Hepatocyte (in vitro differentiated cells): Measurements from ENCODE around the gene DCST2. TPM values are rescaled to one million over a fixed set of nuclear protein-coding genes. Genes with fewer than 3 reads are reported as not detected.

Source experiments
- DNase-seq: peaks from one replicate; pipeline ENCODE4 v3.0.0-alpha.2; 2016; ENCODE audit warnings: low spot score
- H2AFZ ChIP-seq: fragments of 200-600 bp; sonication (generic); 2 replicates; pipeline ENCODE4 v1.6.0; 2016; ENCODE audit warnings: antibody characterized with exemption, mild to moderate bottlenecking
- H3K27ac ChIP-seq: fragments of 200-600 bp; sonication (generic); 2 replicates; pipeline ENCODE4 v1.5.1; 2016; ENCODE audit warnings: mild to moderate bottlenecking
- H3K27me3 ChIP-seq: fragments of 200-600 bp; sonication (generic); 2 replicates; pipeline ENCODE4 v1.6.1; 2016
- H3K36me3 ChIP-seq: fragments of 200-600 bp; sonication (generic); replicated peaks from 2 replicates; pipeline ENCODE4 v1.5.1; 2016; ENCODE audit warnings: low read depth; ENCODE audit not compliant: insufficient read depth
- H3K4me1 ChIP-seq: fragments of 200-600 bp; sonication (generic); 2 replicates; pipeline ENCODE4 v1.5.1; 2016; ENCODE audit warnings: mild to moderate bottlenecking, moderate library complexity; ENCODE audit not compliant: insufficient read depth
- H3K4me2 ChIP-seq: fragments of 200-600 bp; sonication (generic); 2 replicates; pipeline ENCODE4 v1.6.0; 2016
- H3K4me3 ChIP-seq: fragments of 200-600 bp; sonication (generic); 2 replicates; pipeline ENCODE4 v1.5.1; 2016; ENCODE audit warnings: mild to moderate bottlenecking
- H3K79me2 ChIP-seq: fragments of 200-600 bp; sonication (generic); 2 replicates; pipeline ENCODE4 v1.6.0; 2017; ENCODE audit warnings: mild to moderate bottlenecking
- H3K9me2 ChIP-seq: fragments of 200-600 bp; sonication (generic); replicated peaks from 2 replicates; pipeline ENCODE4 v1.6.0; 2017; ENCODE audit warnings: mild to moderate bottlenecking; ENCODE audit not compliant: insufficient read depth
- H3K9me3 ChIP-seq: fragments of 200-600 bp; sonication (generic); 2 replicates; pipeline ENCODE4 v1.5.1; 2016; ENCODE audit warnings: low read depth, mild to moderate bottlenecking
- H4K20me1 ChIP-seq: fragments of 200-600 bp; sonication (generic); 2 replicates; pipeline ENCODE4 v1.6.0; 2016; ENCODE audit warnings: mild to moderate bottlenecking; ENCODE audit not compliant: insufficient read depth, poor library complexity, severe bottlenecking
- EZH2 ChIP-seq: fragments of 200-600 bp; sonication (generic); IDR thresholded peaks from 2 replicates; pipeline ENCODE4 v1.6.1; 2016; ENCODE audit warnings: antibody characterized with exemption, mild to moderate bottlenecking, borderline replicate concordance
- EZH2phosphoT487 ChIP-seq: fragments of 200-600 bp; sonication (generic); IDR thresholded peaks from one replicate; pipeline ENCODE4 v1.6.1; 2018; ENCODE audit warnings: antibody characterized with exemption, mild to moderate bottlenecking, low read depth, moderate library complexity; ENCODE audit not compliant: unreplicated experiment, severe bottlenecking
- WGBS: methylation state at CpG from one replicate; pipeline ENCODE4 v1.1.6; 2016; ENCODE audit warnings: low lambda C conversion rate; ENCODE audit errors: missing lambda C conversion rate; 5-methylcytosine and 5-hydroxymethylcytosine counted together
- polyA plus RNA-seq: library from polyadenylated mRNA; unstranded; fragments of >200 nt; fragmentation: Nextera tagmentation; extraction: Ambion mirVana; gene quantifications from 2 replicates; pipeline ENCODE4 v1.2.1, GENCODE V29; 2016
- total RNA-seq: library from RNA; depleted of rRNA; stranded (reverse); fragments of >200 nt; gene quantifications from 2 replicates; pipeline ENCODE4 v1.2.3, GENCODE V29; 2014
- TF ChIP-seq, protein P1 (sequence below): fragments of 200-600 bp; sonication (generic); IDR thresholded peaks from 2 replicates; pipeline ENCODE4 v1.5.1; 2016; ENCODE audit warnings: antibody characterized with exemption, mild to moderate bottlenecking; ENCODE audit not compliant: poor library complexity

DCST2 gene
- total and polyA plus RNA-seq, 2 experiments from 2014 or later: 0.47 to 1.6 TPM

DNA sequence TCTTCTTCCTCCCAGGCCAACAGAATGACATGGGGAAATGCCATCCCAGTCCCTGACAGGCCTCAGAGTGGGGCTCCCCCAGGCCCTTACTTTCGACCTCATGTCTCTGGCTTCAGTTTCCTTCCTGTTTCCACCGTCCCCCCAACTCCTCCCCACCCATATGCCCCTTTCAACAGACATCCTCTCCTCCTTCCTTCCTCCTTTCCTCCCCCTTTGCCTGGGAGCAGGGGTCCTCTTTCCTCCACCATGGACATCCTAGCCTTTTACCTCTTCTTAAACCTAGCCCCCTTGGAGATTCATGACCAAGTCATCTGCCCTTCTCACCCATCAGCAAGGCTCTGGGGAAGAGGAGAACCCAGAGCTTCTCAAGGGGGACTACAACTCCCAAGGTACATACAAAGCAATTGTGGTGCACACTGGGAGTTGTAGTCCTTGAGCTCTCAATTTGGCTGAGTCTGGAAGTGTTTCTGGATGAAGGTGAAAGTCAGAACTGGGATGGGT is 26.9 kb downstream of the DCST2 start:
- H3K9me2 ChIP-seq: no peaks in the 10 kb centered on the region
- H3K4me2 ChIP-seq: peak overlapping the region; percentile 65
- peaks cover 12% of the 10 kb centered on the region for H4K20me1 ChIP-seq
- no peak overlapping the region for H3K4me3 ChIP-seq
- no peak overlapping the region for H2AFZ ChIP-seq
- H3K36me3 ChIP-seq: no peaks in the 10 kb centered on the region
- no peak for DNase-seq
- H3K9me3 ChIP-seq: no peaks in the 10 kb centered on the region
- no peak overlapping the region for H3K27ac ChIP-seq
- peaks cover 37% of the 10 kb centered on the region for H3K4me1 ChIP-seq
- WGBS: 92% methylated on average over 2 of the region's 2 CpGs
- no peak for TF ChIP-seq EZH2
- TF ChIP-seq, protein P1, sequence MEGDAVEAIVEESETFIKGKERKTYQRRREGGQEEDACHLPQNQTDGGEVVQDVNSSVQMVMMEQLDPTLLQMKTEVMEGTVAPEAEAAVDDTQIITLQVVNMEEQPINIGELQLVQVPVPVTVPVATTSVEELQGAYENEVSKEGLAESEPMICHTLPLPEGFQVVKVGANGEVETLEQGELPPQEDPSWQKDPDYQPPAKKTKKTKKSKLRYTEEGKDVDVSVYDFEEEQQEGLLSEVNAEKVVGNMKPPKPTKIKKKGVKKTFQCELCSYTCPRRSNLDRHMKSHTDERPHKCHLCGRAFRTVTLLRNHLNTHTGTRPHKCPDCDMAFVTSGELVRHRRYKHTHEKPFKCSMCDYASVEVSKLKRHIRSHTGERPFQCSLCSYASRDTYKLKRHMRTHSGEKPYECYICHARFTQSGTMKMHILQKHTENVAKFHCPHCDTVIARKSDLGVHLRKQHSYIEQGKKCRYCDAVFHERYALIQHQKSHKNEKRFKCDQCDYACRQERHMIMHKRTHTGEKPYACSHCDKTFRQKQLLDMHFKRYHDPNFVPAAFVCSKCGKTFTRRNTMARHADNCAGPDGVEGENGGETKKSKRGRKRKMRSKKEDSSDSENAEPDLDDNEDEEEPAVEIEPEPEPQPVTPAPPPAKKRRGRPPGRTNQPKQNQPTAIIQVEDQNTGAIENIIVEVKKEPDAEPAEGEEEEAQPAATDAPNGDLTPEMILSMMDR: no peak
- no peak for TF ChIP-seq EZH2phosphoT487
- peaks cover 86% of the 10 kb centered on the region for H3K79me2 ChIP-seq
- H3K27me3 ChIP-seq: no peaks in the 10 kb centered on the region

- no peak for DNase-seq
- no peak for TF ChIP-seq EZH2phosphoT487
- TF ChIP-seq, protein P1: no peak
- no peak for TF ChIP-seq EZH2
- Histone ChIP-seq H3K4me3 (no peak overlapping the region), H3K79me2 (peaks cover 76% of the 10 kb centered on the region), H3K4me2 (peak overlapping the region; percentile 95), H2AFZ (no peak overlapping the region), H3K27ac (peak overlapping the region; percentile 92), H3K4me1 (peaks cover 27% of the 10 kb centered on the region), H3K27me3 (no peaks in the 10 kb centered on the region), H3K36me3 (no peaks in the 10 kb centered on the region), H3K9me2 (no peaks in the 10 kb centered on the region), H4K20me1 (peaks cover 12% of the 10 kb centered on the region), H3K9me3 (no peaks in the 10 kb centered on the region)
- 94% methylated on average over 12 of the region's 17 CpGs for WGBS
These were observed 28.2 kb downstream of the DCST2 start for GRCh38 chr1:155005076-155006011.

DNA sequence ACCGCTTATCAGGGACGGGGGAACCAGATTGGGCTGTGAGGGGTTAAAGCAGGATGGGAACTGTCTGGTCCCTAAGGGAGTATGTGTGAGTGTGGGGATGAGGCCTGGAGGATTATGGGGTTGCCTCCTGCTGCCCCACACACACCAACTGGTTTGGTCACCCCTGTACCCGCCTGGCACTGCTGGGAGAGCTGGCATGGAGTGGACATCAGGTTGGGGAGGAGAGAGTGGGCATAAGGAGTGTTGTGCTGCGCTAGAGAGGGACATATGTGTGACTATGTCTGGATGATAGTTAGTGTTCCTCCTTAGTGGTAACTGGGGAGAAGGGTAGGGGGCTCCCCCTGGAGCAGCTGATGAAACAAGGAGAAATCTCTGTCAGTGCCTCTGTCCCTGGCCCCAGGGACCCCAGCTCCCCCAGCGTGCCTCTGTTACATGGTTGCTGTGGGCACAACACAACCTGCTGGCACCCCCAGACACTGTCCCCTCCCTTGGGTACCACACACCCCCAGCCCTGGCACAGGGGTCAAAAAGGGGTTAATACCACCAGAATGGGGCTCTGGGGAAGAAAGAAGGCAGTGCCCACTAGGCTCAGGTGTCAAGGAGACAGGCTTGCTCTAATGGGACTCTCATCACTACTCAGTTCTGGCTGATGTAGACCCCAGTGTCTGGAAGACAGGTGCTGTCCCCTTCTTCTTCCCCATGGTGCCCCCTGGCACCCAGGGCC is 29.1 kb downstream of the DCST2 start:
- H3K4me3 ChIP-seq: peak overlapping the region; percentile 94
- no peaks in the 10 kb centered on the region for H3K9me3 ChIP-seq
- TF ChIP-seq EZH2phosphoT487: no peak
- TF ChIP-seq, protein P1: no peak
- TF ChIP-seq EZH2: no peak
- H3K4me2 ChIP-seq: peak overlapping the region; percentile 95
- no peak for DNase-seq
- no peaks in the 10 kb centered on the region for H3K36me3 ChIP-seq
- no peaks in the 10 kb centered on the region for H3K27me3 ChIP-seq
- no peaks in the 10 kb centered on the region for H3K9me2 ChIP-seq
- WGBS: 49% methylated on average over 5 of the region's 5 CpGs
- peaks cover 68% of the 10 kb centered on the region for H3K79me2 ChIP-seq
- peak overlapping the region; percentile 92 for H3K27ac ChIP-seq
- no peak overlapping the region for H2AFZ ChIP-seq
- peaks cover 24% of the 10 kb centered on the region for H3K4me1 ChIP-seq
- H4K20me1 ChIP-seq: peaks cover 11% of the 10 kb centered on the region
